HepG2 (cell line): ENCODE results near the gene DNASE1L2. TPM values are rescaled to one million over a fixed set of nuclear protein-coding genes. Genes with fewer than 3 reads are reported as not detected.

Experiments
- ARHGAP35 ChIP-seq: sonication (generic); formaldehyde crosslinking; IDR thresholded peaks from 2 replicates; pipeline ENCODE4 v1.9.0; 2022; ENCODE audit warnings: mild to moderate bottlenecking, inconsistent platforms, moderate library complexity, missing genetic modification reagents, borderline replicate concordance
- CENPT ChIP-seq: sonication (generic); formaldehyde crosslinking; IDR thresholded peaks from 2 replicates; pipeline ENCODE4 v1.8.0; 2022; ENCODE audit warnings: low read depth, mild to moderate bottlenecking, moderate library complexity, missing genetic modification reagents
- CSRNP1 ChIP-seq: sonication (generic); formaldehyde crosslinking; IDR thresholded peaks from 2 replicates; pipeline ENCODE4 v1.8.1; 2023; ENCODE audit warnings: mild to moderate bottlenecking, missing genetic modification reagents
- FOXA1 ChIP-seq, 2 experiments: fragments of 450-650 bp in 1 of 2; sonication (generic) in 1 of 2; formaldehyde crosslinking in 1 of 2; IDR thresholded peaks; 2 replicates each; pipeline versions ENCODE4 v1.4.0 to v1.6.1; 2016 to 2020; ENCODE audit warnings: missing genetic modification reagents in 1 of 2
- HOXA7 ChIP-seq: sonication (generic); formaldehyde crosslinking; IDR thresholded peaks from 2 replicates; pipeline ENCODE4 v1.8.1; 2022; ENCODE audit warnings: mild to moderate bottlenecking, missing genetic modification reagents, moderate library complexity
- KMT2A ChIP-seq: sonication (generic); formaldehyde crosslinking; IDR thresholded peaks from 2 replicates; pipeline ENCODE4 v1.4.0; 2020; ENCODE audit warnings: missing genetic modification reagents
- KMT2B ChIP-seq: IDR thresholded peaks from 2 replicates; pipeline ENCODE4 v1.6.1; 2016; ENCODE audit warnings: missing genetic modification reagents, missing compliant biosample characterization
- LBX2 ChIP-seq: sonication (generic); formaldehyde crosslinking; IDR thresholded peaks from 2 replicates; pipeline ENCODE4 v1.5.0; 2020; ENCODE audit warnings: missing genetic modification reagents, mild to moderate bottlenecking, borderline replicate concordance
- MAFK ChIP-seq, 2 experiments: IDR thresholded peaks in 1 of 2; conservative IDR thresholded peaks in 1 of 2; 2 replicates each; pipeline ENCODE4 v1.6.1; 2011; ENCODE audit warnings: improper control_type of control experiment in 2 of 2, low read length in 2 of 2
- NR2F2 ChIP-seq: IDR thresholded peaks from 2 replicates; pipeline ENCODE4 v1.6.1; 2012; ENCODE audit warnings: low read depth, inconsistent platforms, borderline replicate concordance
- REXO4 ChIP-seq: sonication (generic); formaldehyde crosslinking; IDR thresholded peaks from 2 replicates; pipeline ENCODE4 v1.8.0; 2022; ENCODE audit warnings: missing genetic modification reagents, mild to moderate bottlenecking, borderline replicate concordance
- SMAD3 ChIP-seq: sonication (generic); formaldehyde crosslinking; IDR thresholded peaks from 2 replicates; pipeline ENCODE4 v1.4.0; 2020; ENCODE audit warnings: missing genetic modification reagents
- TMF1 ChIP-seq: sonication (generic); formaldehyde crosslinking; IDR thresholded peaks from 2 replicates; pipeline ENCODE4 v1.8.1; 2022; ENCODE audit warnings: low read depth, missing genetic modification reagents
- TRIM22 ChIP-seq: fragments of 450-650 bp; IDR thresholded peaks from 2 replicates; pipeline ENCODE4 v1.6.1; 2017
- TRIM24 ChIP-seq: sonication (generic); formaldehyde crosslinking; IDR thresholded peaks from 2 replicates; pipeline ENCODE4 v1.8.0; 2022; ENCODE audit warnings: mild to moderate bottlenecking, missing genetic modification reagents
- ZFP36L2 ChIP-seq: sonication (generic); formaldehyde crosslinking; IDR thresholded peaks from 2 replicates; pipeline ENCODE4 v1.4.0; 2020; ENCODE audit warnings: missing genetic modification reagents
- ZNF101 ChIP-seq: sonication (generic); formaldehyde crosslinking; IDR thresholded peaks from 2 replicates; pipeline ENCODE4 v1.4.0; 2020; ENCODE audit warnings: mild to moderate bottlenecking, low read depth, missing genetic modification reagents, borderline replicate concordance
- ZNF224 ChIP-seq: sonication (generic); formaldehyde crosslinking; IDR thresholded peaks from 2 replicates; pipeline ENCODE4 v1.5.0; 2020; ENCODE audit warnings: mild to moderate bottlenecking, missing genetic modification reagents
- ZNF430 ChIP-seq: sonication (generic); formaldehyde crosslinking; IDR thresholded peaks from 2 replicates; pipeline ENCODE4 v1.9.0; 2021; ENCODE audit warnings: mild to moderate bottlenecking, missing genetic modification reagents
- ZNF431 ChIP-seq: sonication (generic); formaldehyde crosslinking; IDR thresholded peaks from 2 replicates; pipeline ENCODE4 v1.9.0; 2022; ENCODE audit warnings: missing genetic modification reagents, low read depth, mild to moderate bottlenecking, borderline replicate concordance
- ZNF772 ChIP-seq: sonication (generic); formaldehyde crosslinking; IDR thresholded peaks from 2 replicates; pipeline ENCODE4 v1.5.0; 2020; ENCODE audit warnings: mild to moderate bottlenecking, missing genetic modification reagents
- ZNF776 ChIP-seq: sonication (generic); formaldehyde crosslinking; IDR thresholded peaks from 2 replicates; pipeline ENCODE4 v1.4.0; 2020; ENCODE audit warnings: mild to moderate bottlenecking, missing genetic modification reagents
- ZNF788 ChIP-seq: sonication (generic); formaldehyde crosslinking; IDR thresholded peaks from 2 replicates; pipeline ENCODE4 v1.5.0; 2020; ENCODE audit warnings: mild to moderate bottlenecking, missing genetic modification reagents, borderline replicate concordance
- ZSCAN29 ChIP-seq: sonication (generic); formaldehyde crosslinking; conservative IDR thresholded peaks from 2 replicates; pipeline ENCODE4 v1.4.0; 2020; ENCODE audit warnings: mild to moderate bottlenecking, missing genetic modification reagents
- ZSCAN31 ChIP-seq: sonication (generic); formaldehyde crosslinking; IDR thresholded peaks from 2 replicates; pipeline ENCODE4 v1.5.0; 2020; ENCODE audit warnings: low read depth, mild to moderate bottlenecking, missing genetic modification reagents
- polyA plus RNA-seq, 8 experiments: library from polyadenylated mRNA; depleted of rRNA in 3 of 8; stranded (reverse) in 7 of 8; unstranded in 1 of 8; fragments of >200 nt; fragmentation: Illumina TruSeq in 4 of 8; extraction: Trizol in 4 of 8; gene quantifications; 2 replicates each; pipeline versions ENCODE4 v1.2.1 to v1.2.3, GENCODE V29; 2011 to 2016; ENCODE audit warnings: low read depth in 4 of 8, missing spikeins in 1 of 8, mixed read lengths in 1 of 8; ENCODE audit not compliant: insufficient read depth in 1 of 8
- total RNA-seq, 5 experiments: library from RNA; depleted of rRNA; stranded (reverse); fragments of >200 nt; fragmentation: Illumina TruSeq; extraction: Trizol; gene quantifications; 2 replicates each; pipeline ENCODE4 v1.2.3, GENCODE V29; 2016; ENCODE audit warnings: low read depth in 1 of 5

Gene DNASE1L2
- total and polyA plus RNA-seq, 2 of the 13 experiments (the other 11 are each of a cell fraction or from before 2014, with no cell fraction given): 0.44 to 0.50 TPM

GRCh38 chr16:2251296-2252111 is 15.3 kb downstream of the DNASE1L2 start, which contains the start of gene ECI1 (continued):
- peak; percentile 89 for TF ChIP-seq CSRNP1 (CRISPR knock-in tag)
- TF ChIP-seq REXO4 (CRISPR knock-in tag): no peak
- peak; percentile 81 for TF ChIP-seq ZSCAN31 (CRISPR knock-in tag)
- TF ChIP-seq SMAD3 (CRISPR knock-in tag): no peak; the same call in 1 of the 2 replicates
- TF ChIP-seq HOXA7 (CRISPR knock-in tag): no peak
- TF ChIP-seq ZNF224 (CRISPR knock-in tag): peak; percentile 77; the same call in 1 of the 2 replicates
- peak; percentile 6; the same call in 1 of the 2 replicates for TF ChIP-seq NR2F2
- TF ChIP-seq ZSCAN29: 0 out of 2 replicates have a peak, but pooled peaks have one; percentile 40
- TF ChIP-seq FOXA1 (IDR thresholded peaks at IDR 0.05): no peak
- peak; percentile 58; the same call in 1 of the 2 replicates for TF ChIP-seq FOXA1 (CRISPR knock-in tag; IDR thresholded peaks at IDR 0.05)
- no peak for TF ChIP-seq ZNF431 (CRISPR knock-in tag)
- TF ChIP-seq ZNF776 (CRISPR knock-in tag): peak; percentile 92; the same call in 1 of the 2 replicates
- peak; percentile 90; the same call in 1 of the 2 replicates for TF ChIP-seq ZNF772
- TF ChIP-seq KMT2A (CRISPR knock-in tag): peak; percentile 86
- no peak for TF ChIP-seq MAFK (conservative IDR thresholded peaks at IDR 0.05 in 1 of 2, IDR thresholded peaks at IDR 0.05 in 1 of 2; ENCODE audit: low read length in 2 of 2)
- TF ChIP-seq KMT2B (CRISPR knock-in tag): peak; percentile 45; the same call in 1 of the 2 replicates
- no peak for TF ChIP-seq TRIM22
- no peak for TF ChIP-seq ZNF101
- TF ChIP-seq ARHGAP35 (CRISPR knock-in tag): peak; percentile 44; the same call in 1 of the 2 replicates
- TF ChIP-seq ZNF430: peak; percentile 88
- no peak for TF ChIP-seq ZFP36L2 (CRISPR knock-in tag)
- TF ChIP-seq LBX2 (CRISPR knock-in tag): no peak
- peak; percentile 88; the same call in 1 of the 2 replicates for TF ChIP-seq ZNF788 (CRISPR knock-in tag)
- no peak for TF ChIP-seq CENPT (CRISPR knock-in tag)
- no peak for TF ChIP-seq TRIM24 (CRISPR knock-in tag)
- TF ChIP-seq TMF1: peak; percentile 50
